Stimulated activated CD8-positive, alpha-beta memory T cell treated with anti-CD3 and anti-CD28 coated beads, Interleukin-7, amount 100 ng/mL, for 48 hours (primary cell): ENCODE measurements around the gene LCMT2.
A peak's percentile ranks its signal among the peaks of the same experiment; 100 is the strongest.
"Not testable (repeated sequence)": the region's sequence is repeated elsewhere in the genome, so short reads cannot be mapped to it uniquely, and the experiment has no call there.

Experiments
- DNase-seq, 2 donors: peaks; one replicate each; pipeline ENCODE4 v3.0.0-alpha.2; 2020; ENCODE audit warnings: low read depth in 1 of 2; ENCODE audit errors: extremely low read depth in 1 of 2

Gene LCMT2

GRCh38 chr15:43316016-43316970, 14.1 kb downstream of the LCMT2 start:
- DNase-seq, result no peak

- no peak for DNase-seq
Measured at GRCh38 chr15:43314171-43314570, 16.2 kb downstream of the LCMT2 start.

- DNase-seq, result no peak
Measured at GRCh38 chr15:43312378-43312777, 18.0 kb downstream of the LCMT2 start.

- no peak for DNase-seq
Measured at GRCh38 chr15:43302205-43302817, 28.1 kb downstream of the LCMT2 start, which contains the start of gene TGM7. Gene TGM7, minus strand, starts transcription at chr15:43302255.

GRCh38 chr15:43299884-43300283, 30.5 kb downstream of the LCMT2 start:
- no peak for DNase-seq

- DNase-seq, result no peak
Measured at GRCh38 chr15:43299411-43299810, 31.0 kb downstream of the LCMT2 start.

GRCh38 chr15:43294091-43294706, 36.2 kb downstream of the LCMT2 start:
- DNase-seq, result no peak

- no peak for DNase-seq
Measured at GRCh38 chr15:43293432-43293831, 36.9 kb downstream of the LCMT2 start.

GRCh38 chr15:43292375-43293078, 37.8 kb downstream of the LCMT2 start:
- DNase-seq, result no peak

- not testable (repeated sequence) for DNase-seq
Measured at GRCh38 chr15:43289656-43290055, 40.7 kb downstream of the LCMT2 start.

GRCh38 chr15:43287254-43287653, 43.1 kb downstream of the LCMT2 start:
- DNase-seq, result no peak

GRCh38 chr15:43286074-43286473, 44.3 kb downstream of the LCMT2 start:
- DNase-seq, result no peak

GRCh38 chr15:43285609-43286037, 44.8 kb downstream of the LCMT2 start:
- DNase-seq, result peak in 1 of 2 donors; percentile 28

- no peak for DNase-seq
Measured at GRCh38 chr15:43283526-43283925, 46.8 kb downstream of the LCMT2 start.

- DNase-seq, result no peak
Measured at GRCh38 chr15:43281926-43282602, 48.3 kb downstream of the LCMT2 start.

GRCh38 chr15:43280996-43281395, 49.4 kb downstream of the LCMT2 start:
- DNase-seq, result no peak

GRCh38 chr15:43279496-43279895, 50.9 kb downstream of the LCMT2 start:
- no peak for DNase-seq

- DNase-seq, result no peak
Measured at GRCh38 chr15:43278869-43279268, 51.5 kb downstream of the LCMT2 start.

GRCh38 chr15:43277901-43278300, 52.5 kb downstream of the LCMT2 start:
- DNase-seq, result no peak

- no peak for DNase-seq
Measured at GRCh38 chr15:43277231-43277823, 53.0 kb downstream of the LCMT2 start.
